Measurements from ENCODE around the gene EFEMP2. TPM values are rescaled to one million over a fixed set of nuclear protein-coding genes. Genes with fewer than 3 reads are reported as not detected.

Gene EFEMP2
- total RNA-seq, 1 experiment from 2014 or later, result 23.7 TPM

GRCh38 chr11:65861533-65862183, 10.9 kb downstream of the EFEMP2 start:
- peak overlapping the region; percentile 98 for H3K27ac ChIP-seq (ENCODE audit: low read length)
- intact Hi-C loops (cut with micrococcal nuclease; ENCODE audit: unreplicated experiment) (no loop called here), in situ Hi-C loops (cut with HindIII; ENCODE audit: low pct_unique_long_range_greater_than_20kb, low sequenced_read_pairs) (no loop called here)
- no peaks in the 10 kb centered on the region for H3K9me3 ChIP-seq (ENCODE audit: control insufficient read depth, insufficient read depth, low read depth, low read length)
- peaks cover 25% of the 10 kb centered on the region for H3K4me1 ChIP-seq (ENCODE audit: control insufficient read depth, insufficient read depth, low read length)
- no TSS peak for BruUV-seq (replicated peaks)
- DNase-seq (ENCODE audit: low read depth, low spot score), result no peak
- TF ChIP-seq SIN3A (IDR thresholded peaks at IDR 0.05; ENCODE audit: borderline replicate concordance, insufficient read depth, low read depth, low read length) (no peak), REST (IDR thresholded peaks at IDR 0.05; ENCODE audit: insufficient read depth in 1 of 2, low read depth in 2 of 2, low read length in 1 of 2) (no peak), CTCF (IDR thresholded peaks at IDR 0.05) (no peak), TCF7L2 (IDR thresholded peaks at IDR 0.05; ENCODE audit: low read depth, low read length) (no peak), POLR2AphosphoS5 (IDR thresholded peaks at IDR 0.05; ENCODE audit: low read depth, low read length) (no peak)
- peak overlapping the region; percentile 85 to 99 for H3K4me3 ChIP-seq (ENCODE audit: low read depth in 2 of 2, low read length in 2 of 2)
- H3K36me3 ChIP-seq (ENCODE audit: control insufficient read depth, insufficient read depth, low read length), result peaks cover 3% of the 10 kb centered on the region
- no peak for ATAC-seq
- ChIA-PET POLR2A (interaction anchor here (0.8 to 1.9 kb wide), 2 partner anchors 8 to 10 kb away, joined by 4 to 7 read pairs; no protein-coding TSS in a partner anchor), CTCF (no interaction called here)
- H3K27me3 ChIP-seq (ENCODE audit: control insufficient read depth, insufficient read depth, low read length), result no peaks in the 10 kb centered on the region

GRCh38 chr11:65861165-65861505, 11.5 kb downstream of the EFEMP2 start:
- ChIA-PET POLR2A (interaction anchor here (0.6 to 1.9 kb wide), 4 partner anchors 9 to 45 kb away, joined by 3 to 7 read pairs (median 4); no protein-coding TSS in a partner anchor), CTCF (interaction anchor here (3.3 kb wide), 1 partner anchor 24 kb away, joined by 14 read pairs; no protein-coding TSS in a partner anchor)
- BruUV-seq (replicated peaks), result no TSS peak
- no peak for TF ChIP-seq SIN3A (IDR thresholded peaks at IDR 0.05; ENCODE audit: borderline replicate concordance, insufficient read depth, low read depth, low read length)
- TF ChIP-seq REST (IDR thresholded peaks at IDR 0.05; ENCODE audit: insufficient read depth in 1 of 2, low read depth in 2 of 2, low read length in 1 of 2), result no peak
- no peak for TF ChIP-seq CTCF (IDR thresholded peaks at IDR 0.05)
- no peak for TF ChIP-seq POLR2AphosphoS5 (IDR thresholded peaks at IDR 0.05; ENCODE audit: low read depth, low read length)
- no peak for TF ChIP-seq TCF7L2 (IDR thresholded peaks at IDR 0.05; ENCODE audit: low read depth, low read length)
- Histone ChIP-seq H3K27ac (ENCODE audit: low read length) (peak overlapping the region; percentile 98), H3K9me3 (ENCODE audit: control insufficient read depth, insufficient read depth, low read depth, low read length) (no peaks in the 10 kb centered on the region), H3K36me3 (ENCODE audit: control insufficient read depth, insufficient read depth, low read length) (peaks cover 8% of the 10 kb centered on the region), H3K27me3 (ENCODE audit: control insufficient read depth, insufficient read depth, low read length) (no peaks in the 10 kb centered on the region), H3K4me1 (ENCODE audit: control insufficient read depth, insufficient read depth, low read length) (peaks cover 27% of the 10 kb centered on the region), H3K4me3 (ENCODE audit: low read depth in 2 of 2, low read length in 2 of 2) (peak overlapping the region; percentile 85 to 99)
- intact Hi-C loops (cut with micrococcal nuclease; ENCODE audit: unreplicated experiment) (no loop called here), in situ Hi-C loops (cut with HindIII; ENCODE audit: low pct_unique_long_range_greater_than_20kb, low sequenced_read_pairs) (no loop called here)
- DNase-seq (ENCODE audit: low read depth, low spot score) (no peak), ATAC-seq (no peak)

All from Panc1 (cell line).